ENCODE measurements around the gene TMEM231.

TMEM231 gene

GRCh38 chr16:75590920-75591843, 35.1 kb upstream of the TMEM231 start:
- DNase-seq (ENCODE audit: low spot score) = no peak
- TF ChIP-seq, protein P1, sequence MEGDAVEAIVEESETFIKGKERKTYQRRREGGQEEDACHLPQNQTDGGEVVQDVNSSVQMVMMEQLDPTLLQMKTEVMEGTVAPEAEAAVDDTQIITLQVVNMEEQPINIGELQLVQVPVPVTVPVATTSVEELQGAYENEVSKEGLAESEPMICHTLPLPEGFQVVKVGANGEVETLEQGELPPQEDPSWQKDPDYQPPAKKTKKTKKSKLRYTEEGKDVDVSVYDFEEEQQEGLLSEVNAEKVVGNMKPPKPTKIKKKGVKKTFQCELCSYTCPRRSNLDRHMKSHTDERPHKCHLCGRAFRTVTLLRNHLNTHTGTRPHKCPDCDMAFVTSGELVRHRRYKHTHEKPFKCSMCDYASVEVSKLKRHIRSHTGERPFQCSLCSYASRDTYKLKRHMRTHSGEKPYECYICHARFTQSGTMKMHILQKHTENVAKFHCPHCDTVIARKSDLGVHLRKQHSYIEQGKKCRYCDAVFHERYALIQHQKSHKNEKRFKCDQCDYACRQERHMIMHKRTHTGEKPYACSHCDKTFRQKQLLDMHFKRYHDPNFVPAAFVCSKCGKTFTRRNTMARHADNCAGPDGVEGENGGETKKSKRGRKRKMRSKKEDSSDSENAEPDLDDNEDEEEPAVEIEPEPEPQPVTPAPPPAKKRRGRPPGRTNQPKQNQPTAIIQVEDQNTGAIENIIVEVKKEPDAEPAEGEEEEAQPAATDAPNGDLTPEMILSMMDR (IDR thresholded peaks at IDR 0.05; ENCODE audit: extremely low read depth, missing control alignments) = no peak

DNA sequence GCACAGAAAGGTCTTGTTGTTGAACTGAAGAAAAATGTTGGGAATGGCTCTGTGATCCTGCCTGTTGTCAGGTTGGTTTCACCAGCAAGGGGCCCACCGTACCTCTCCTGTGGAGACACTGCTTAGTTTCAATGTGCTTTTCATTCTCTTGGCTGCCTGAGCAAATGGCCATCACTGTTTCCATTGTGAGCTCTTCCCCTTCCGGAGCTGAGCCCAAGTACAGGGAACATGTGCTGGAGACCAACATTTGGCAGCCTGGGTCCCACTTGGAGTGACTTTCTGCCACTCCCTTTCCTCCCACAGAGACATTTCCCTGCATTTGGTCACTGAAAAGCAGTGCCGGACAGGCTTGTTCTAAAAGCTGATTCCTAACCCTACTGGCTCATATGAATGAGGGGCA, 33.3 kb upstream of the TMEM231 start:
- TF ChIP-seq, protein P1 (IDR thresholded peaks at IDR 0.05; ENCODE audit: extremely low read depth, missing control alignments) = no peak
- DNase-seq (ENCODE audit: low spot score) = no peak

GRCh38 chr16:75588716-75589115, 32.7 kb upstream of the TMEM231 start:
- no peak for DNase-seq (ENCODE audit: low spot score)
- TF ChIP-seq, protein P1 (IDR thresholded peaks at IDR 0.05; ENCODE audit: extremely low read depth, missing control alignments) = no peak

GRCh38 chr16:75584108-75584507, 28.1 kb upstream of the TMEM231 start:
- TF ChIP-seq, protein P1 (IDR thresholded peaks at IDR 0.05; ENCODE audit: extremely low read depth, missing control alignments) = no peak
- DNase-seq (ENCODE audit: low spot score) = no peak

DNA sequence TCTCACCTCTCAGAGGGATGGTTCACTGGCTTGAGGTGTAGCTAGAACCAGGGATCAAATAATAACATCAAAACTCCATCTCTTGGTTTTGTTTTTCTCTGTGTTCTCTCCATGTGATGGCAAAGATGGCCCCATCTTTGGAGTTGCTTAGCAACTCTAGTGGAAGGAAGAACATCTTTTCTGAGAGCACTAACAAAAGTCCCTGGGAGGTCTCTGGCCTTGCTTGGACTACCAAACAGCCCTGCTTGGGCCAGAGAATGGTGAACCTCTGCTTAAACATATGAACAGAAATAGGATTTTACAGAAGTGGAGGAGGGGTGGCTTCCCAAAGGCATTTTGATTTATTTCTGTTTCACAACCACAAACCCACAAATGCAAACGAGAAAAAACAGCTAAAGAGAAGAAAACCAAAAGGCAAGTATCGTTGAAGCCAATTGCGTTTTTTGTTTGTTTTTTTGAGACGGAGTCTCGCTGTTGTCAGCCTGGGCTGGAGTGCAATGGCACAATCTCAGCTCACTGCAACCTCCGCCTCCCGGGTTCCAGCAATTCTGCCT, 23.3 kb upstream of the TMEM231 start:
- TF ChIP-seq, protein P1 (IDR thresholded peaks at IDR 0.05; ENCODE audit: extremely low read depth, missing control alignments) = no peak

GRCh38 chr16:75578725-75579124, 22.7 kb upstream of the TMEM231 start:
- DNase-seq (ENCODE audit: low spot score) = no peak
- TF ChIP-seq, protein P1 (IDR thresholded peaks at IDR 0.05; ENCODE audit: extremely low read depth, missing control alignments) = no peak

More for the DNA sequence above, 23.3 kb upstream of the TMEM231 start:
- no peak for DNase-seq (ENCODE audit: low spot score)

- no peak for DNase-seq (ENCODE audit: low spot score)
- TF ChIP-seq, protein P1 (IDR thresholded peaks at IDR 0.05; ENCODE audit: extremely low read depth, missing control alignments) = no peak
Observed at GRCh38 chr16:75578212-75578611, 22.2 kb upstream of the TMEM231 start.

All from GM20000 (cell line).